HL-60 (cell line): Measurements from ENCODE around the gene TTLL13.

Experiments
- DNase-seq, 2 experiments: peaks; one replicate each; pipeline ENCODE4 v3.0.0-alpha.2; 2010 to 2020; ENCODE audit warnings: low read depth in 1 of 2, low spot score in 1 of 2
- H3K27ac ChIP-seq: fragments of 250-450 bp; sonication (Bioruptor Pico); replicated peaks from 2 replicates; pipeline ENCODE4 v1.5.1; 2020; ENCODE audit warnings: mild to moderate bottlenecking, moderate library complexity
- H3K27me3 ChIP-seq: fragments of 250-450 bp; sonication (Bioruptor Pico); 2 replicates; pipeline ENCODE4 v1.5.1; 2021; ENCODE audit warnings: mild to moderate bottlenecking, moderate library complexity; ENCODE audit not compliant: insufficient read depth, poor library complexity, severe bottlenecking
- H3K4me3 ChIP-seq: replicated peaks from 2 replicates; pipeline ENCODE4 v1.5.1; 2011; ENCODE audit warnings: mild to moderate bottlenecking, control low read depth, low read length; ENCODE audit not compliant: insufficient read depth
- CTCF ChIP-seq: IDR thresholded peaks from one replicate; pipeline ENCODE4 v1.5.1; 2011; ENCODE audit warnings: low read length, control low read depth, inconsistent platforms; ENCODE audit not compliant: insufficient read depth
- GABPA ChIP-seq: IDR thresholded peaks from 2 replicates; pipeline ENCODE4 v1.6.1; 2012; ENCODE audit warnings: low read depth
- POLR2AphosphoS5 ChIP-seq: IDR thresholded peaks from 2 replicates; pipeline ENCODE4 v1.6.1; 2012; ENCODE audit warnings: low read depth
- SPI1 ChIP-seq: IDR thresholded peaks from 2 replicates; pipeline ENCODE4 v1.6.1; 2012; ENCODE audit warnings: low read depth, mild to moderate bottlenecking, borderline replicate concordance
- TF ChIP-seq, protein P1 (sequence below): IDR thresholded peaks from 2 replicates; pipeline ENCODE4 v1.6.1; 2012; ENCODE audit warnings: low read depth; ENCODE audit not compliant: insufficient replicate concordance

Gene TTLL13

DNA sequence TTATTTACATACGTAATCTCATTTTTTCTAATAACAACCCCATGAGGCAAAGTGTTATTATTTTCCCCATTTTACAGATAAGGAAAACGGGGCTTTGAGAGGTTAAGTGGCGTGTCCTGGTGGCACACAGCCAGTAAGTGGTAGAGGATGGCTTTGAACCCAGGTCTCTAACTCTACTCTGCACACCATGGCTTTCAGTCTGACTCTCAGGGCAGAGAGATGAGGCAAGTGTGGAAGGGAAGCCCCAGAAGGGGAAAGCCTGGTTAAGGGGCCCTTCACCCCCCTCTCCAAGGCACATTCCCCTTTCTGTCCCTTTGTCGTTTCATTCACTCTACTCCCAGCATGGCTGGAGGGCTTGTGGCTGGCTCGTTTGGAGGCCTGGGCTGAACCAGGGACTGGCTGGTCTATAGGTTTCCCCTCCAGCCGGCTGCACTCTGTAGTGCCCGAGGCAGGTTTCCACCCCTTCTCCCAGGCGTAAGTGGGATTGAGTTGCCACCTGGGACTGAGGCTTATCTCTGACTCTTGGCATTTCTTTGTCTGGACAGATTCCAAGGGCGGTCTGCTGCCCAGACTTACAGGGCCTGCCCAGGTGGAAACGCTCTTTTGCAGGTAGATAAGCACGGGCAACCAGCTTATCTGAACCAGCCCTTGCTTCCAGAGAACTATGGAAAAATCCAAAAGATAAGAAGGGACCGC is 36.1 kb upstream of the TTLL13 start:
- Histone ChIP-seq H3K27ac (no peak overlapping the region), H3K27me3 (no peaks in the 10 kb centered on the region), H3K4me3 (no peak overlapping the region)
- DNase-seq, result no peak
- no peak for TF ChIP-seq POLR2AphosphoS5
- TF ChIP-seq, protein P1, sequence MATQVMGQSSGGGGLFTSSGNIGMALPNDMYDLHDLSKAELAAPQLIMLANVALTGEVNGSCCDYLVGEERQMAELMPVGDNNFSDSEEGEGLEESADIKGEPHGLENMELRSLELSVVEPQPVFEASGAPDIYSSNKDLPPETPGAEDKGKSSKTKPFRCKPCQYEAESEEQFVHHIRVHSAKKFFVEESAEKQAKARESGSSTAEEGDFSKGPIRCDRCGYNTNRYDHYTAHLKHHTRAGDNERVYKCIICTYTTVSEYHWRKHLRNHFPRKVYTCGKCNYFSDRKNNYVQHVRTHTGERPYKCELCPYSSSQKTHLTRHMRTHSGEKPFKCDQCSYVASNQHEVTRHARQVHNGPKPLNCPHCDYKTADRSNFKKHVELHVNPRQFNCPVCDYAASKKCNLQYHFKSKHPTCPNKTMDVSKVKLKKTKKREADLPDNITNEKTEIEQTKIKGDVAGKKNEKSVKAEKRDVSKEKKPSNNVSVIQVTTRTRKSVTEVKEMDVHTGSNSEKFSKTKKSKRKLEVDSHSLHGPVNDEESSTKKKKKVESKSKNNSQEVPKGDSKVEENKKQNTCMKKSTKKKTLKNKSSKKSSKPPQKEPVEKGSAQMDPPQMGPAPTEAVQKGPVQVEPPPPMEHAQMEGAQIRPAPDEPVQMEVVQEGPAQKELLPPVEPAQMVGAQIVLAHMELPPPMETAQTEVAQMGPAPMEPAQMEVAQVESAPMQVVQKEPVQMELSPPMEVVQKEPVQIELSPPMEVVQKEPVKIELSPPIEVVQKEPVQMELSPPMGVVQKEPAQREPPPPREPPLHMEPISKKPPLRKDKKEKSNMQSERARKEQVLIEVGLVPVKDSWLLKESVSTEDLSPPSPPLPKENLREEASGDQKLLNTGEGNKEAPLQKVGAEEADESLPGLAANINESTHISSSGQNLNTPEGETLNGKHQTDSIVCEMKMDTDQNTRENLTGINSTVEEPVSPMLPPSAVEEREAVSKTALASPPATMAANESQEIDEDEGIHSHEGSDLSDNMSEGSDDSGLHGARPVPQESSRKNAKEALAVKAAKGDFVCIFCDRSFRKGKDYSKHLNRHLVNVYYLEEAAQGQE, result no peak
- no peak for TF ChIP-seq CTCF
- TF ChIP-seq SPI1, result no peak
- no peak for TF ChIP-seq GABPA

DNA sequence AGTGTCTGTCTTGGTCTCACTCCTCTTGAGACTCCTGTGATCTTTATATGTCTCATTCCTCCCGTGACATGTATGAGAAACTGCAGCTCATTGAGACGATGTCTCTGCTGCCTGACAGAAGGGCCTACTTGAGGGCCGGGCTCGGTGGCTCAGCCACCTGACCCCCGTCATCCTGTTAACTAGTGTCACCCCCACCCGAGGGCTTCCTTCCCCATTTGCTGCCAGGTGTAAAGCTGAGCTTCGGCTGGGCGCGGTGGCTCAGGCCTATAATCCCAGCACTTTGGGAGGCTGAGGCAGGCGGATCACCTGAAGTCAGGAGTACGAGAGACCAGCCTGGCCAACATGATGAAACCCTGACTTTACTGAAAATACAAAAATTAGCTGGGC is 35.5 kb upstream of the TTLL13 start:
- no peak for DNase-seq
- H3K27me3 ChIP-seq, result no peaks in the 10 kb centered on the region
- TF ChIP-seq POLR2AphosphoS5 (no peak), CTCF (no peak), GABPA (no peak), SPI1 (no peak)
- TF ChIP-seq, protein P1, result no peak
- H3K4me3 ChIP-seq, result no peak overlapping the region
- no peak overlapping the region for H3K27ac ChIP-seq

DNA sequence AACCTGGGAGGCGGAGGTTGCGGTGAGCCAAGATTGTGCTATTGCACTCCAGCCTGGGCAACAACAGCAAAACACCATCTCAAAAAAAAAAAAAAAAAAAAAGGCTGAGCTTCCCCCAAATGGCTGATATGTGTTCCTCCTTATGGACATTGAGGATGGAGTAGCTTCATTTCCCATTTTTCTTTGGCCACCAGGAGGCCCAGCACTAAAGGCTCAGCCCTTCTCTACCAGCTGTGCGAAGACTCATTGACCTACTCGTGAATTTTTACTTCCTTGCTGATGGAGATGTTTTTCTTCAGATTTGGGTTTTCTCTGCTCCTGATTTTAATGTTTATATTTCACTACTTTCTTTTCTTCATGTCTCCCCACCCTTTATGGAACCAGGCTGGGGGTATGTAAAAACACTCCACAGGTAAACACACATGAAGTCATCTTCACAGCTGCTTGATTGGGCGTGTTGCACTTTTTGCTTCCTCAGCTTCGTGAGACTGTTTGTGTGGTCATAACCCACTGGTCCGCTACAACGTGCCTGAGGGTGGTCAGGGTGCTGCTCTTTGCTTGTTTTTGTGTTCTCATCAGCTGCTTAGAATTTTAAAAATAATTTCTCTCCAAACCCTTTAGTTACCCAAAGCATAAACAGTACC is 34.7 kb upstream of the TTLL13 start:
- H3K27ac ChIP-seq, result no peak overlapping the region

More for the DNA sequence above, 34.7 kb upstream of the TTLL13 start:
- no peak for DNase-seq
- no peak for TF ChIP-seq CTCF
- peak; percentile 8; the same call in 1 of the 2 replicates for TF ChIP-seq SPI1
- no peaks in the 10 kb centered on the region for H3K27me3 ChIP-seq
- H3K4me3 ChIP-seq, result no peak overlapping the region
